ENCODE data around the gene RAB7A.

Gene RAB7A

GRCh38 chr3:128794067-128794768 is 68.2 kb downstream of the RAB7A start:
- peak; percentile 40 for DNase-seq

DNA sequence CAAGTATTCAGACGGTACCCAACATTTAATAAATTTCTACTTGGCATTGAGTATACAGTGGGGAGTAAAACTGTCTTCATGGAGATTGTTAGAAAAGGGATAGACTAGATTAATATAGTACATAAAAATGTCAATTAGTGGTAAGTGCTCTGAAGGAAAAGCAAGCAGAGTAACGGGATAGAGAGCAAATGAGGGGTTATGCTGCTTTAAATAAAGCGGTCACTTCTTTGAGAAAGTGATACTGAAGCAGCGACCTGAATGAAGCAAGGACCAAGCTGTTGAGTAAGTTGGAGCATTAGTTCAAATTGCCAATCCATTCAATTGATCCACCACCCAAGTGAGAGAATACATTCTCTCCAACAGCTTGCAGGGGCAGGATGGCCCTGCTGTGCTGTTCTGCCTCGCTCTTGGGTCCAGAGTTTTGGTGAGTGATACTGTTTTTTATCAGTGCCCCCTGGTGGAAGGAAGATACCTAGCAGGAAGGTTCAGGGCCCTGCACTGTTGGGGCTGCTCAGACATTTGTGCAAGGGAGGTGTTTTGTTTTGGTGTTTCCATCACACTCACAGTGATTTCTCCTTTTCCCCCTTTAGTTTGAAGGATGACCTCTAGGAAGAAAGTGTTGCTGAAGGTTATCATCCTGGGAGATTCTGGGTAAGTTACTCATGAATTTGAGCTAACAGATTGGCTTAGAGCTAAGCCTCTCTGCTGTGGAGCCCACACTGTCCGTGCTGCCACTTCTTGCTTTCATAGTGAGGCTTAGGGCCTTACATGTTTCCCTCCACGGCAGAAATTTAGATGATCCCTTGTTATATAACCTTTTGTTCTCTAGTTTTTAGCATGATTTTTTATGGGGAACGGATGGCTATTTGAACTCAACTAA is 69.0 kb downstream of the RAB7A start:
- DNase-seq: peak; percentile 36

GRCh38 chr3:128799653-128800052 is 73.7 kb downstream of the RAB7A start:
- DNase-seq: no peak

DNA sequence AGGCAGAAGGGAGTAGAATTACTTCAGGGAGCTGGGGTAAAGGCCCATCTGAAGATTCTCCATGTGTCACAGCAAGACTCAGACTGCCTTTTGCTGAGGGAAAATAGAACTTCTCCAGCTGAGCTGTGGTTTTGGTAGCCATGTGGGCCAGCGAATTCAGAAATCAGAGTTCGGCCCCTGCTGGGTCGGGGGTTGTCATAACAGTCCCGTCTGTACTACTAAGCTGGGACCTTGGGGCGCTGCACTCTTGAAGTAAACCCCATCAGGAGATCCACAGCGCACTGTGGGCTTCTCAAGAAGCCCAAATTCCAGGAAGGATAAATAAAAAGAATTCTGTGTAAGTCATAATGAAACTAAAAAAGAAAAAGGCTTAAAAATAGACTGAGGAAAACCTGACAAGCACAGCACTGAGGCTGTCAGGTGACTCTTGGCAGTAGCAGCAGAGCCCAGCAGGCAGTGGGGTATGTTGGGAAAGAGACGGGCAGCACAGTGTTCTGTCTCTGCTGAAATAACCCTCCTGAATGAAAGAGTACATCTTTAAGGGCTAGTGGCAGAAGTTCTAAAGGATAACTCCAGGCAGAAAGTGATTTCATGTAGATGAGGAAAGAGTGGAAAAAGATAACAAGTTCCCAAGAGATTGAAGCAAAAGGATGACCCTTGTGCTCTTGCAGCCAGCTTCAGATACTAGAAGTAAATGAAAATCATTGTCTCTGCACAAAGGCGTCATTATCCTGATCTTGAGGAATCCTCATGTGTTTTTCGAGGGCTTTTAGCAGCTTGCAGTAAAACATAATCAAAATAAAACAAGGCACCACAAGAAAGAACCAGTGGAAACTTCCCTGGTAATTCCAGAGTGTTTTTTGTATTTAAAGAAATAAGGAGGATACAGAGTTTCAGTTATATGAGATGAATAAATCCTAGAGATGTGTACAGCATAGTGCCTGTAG is 74.5 kb downstream of the RAB7A start:
- DNase-seq: peak; percentile 30

- no peak for DNase-seq
Measured at GRCh38 chr3:128801779-128802380, 75.9 kb downstream of the RAB7A start.

DNA sequence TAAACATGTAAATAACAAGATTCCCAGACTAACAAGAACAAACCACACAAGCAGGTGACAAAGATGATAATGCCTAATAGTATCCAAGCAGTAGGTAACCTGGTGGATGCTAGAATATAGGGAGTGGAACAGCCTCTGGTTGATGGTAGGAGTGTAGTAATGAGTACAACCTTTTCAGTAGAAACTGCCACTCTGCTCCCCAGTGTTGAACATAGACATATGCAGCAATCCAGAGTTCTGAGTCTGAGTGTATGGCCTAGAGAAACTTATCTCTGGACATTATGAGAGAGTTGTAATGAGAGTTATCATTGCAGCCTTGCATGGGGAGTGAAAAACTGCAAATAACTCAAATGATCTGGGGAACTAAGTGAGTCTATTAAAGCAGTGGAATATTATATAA is 77.3 kb downstream of the RAB7A start:
- no peak for DNase-seq

DNA sequence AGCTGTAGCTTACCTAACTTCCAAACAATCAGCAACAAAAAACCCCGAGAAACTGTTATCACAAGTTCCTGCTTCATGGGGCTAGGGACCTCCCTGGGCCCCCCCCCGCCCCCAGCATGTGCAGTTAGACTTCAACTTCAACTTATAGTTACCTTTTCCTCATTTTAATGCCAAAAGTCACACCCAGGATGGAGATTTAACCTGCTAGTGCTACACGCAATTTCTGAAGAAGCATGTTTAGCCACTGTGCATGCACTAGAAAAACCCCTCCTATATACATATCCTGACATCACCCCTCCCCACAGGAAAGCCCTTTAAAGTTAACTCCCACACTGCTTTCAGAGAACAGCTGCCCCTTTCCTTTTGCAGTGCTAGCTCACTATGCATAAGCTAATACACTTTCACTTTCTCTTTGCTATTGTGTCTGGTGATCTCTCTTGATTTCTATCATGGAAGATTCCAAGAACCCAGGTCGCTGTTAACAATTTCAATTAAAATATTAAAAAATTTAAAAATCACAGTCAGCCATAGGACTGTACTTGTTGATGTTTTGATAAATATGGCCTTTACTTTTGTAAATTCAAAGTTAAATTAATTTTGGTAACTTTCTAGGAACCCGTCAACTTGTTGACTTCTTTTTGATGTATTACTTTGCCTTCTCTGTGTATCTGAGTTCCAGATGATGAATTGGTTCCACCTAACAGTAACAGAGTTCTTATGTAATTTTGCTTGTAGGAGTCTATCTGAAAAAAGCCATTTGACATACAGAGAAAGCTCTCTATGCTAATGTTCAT is 78.2 kb downstream of the RAB7A start:
- DNase-seq: peak; percentile 59

DNA sequence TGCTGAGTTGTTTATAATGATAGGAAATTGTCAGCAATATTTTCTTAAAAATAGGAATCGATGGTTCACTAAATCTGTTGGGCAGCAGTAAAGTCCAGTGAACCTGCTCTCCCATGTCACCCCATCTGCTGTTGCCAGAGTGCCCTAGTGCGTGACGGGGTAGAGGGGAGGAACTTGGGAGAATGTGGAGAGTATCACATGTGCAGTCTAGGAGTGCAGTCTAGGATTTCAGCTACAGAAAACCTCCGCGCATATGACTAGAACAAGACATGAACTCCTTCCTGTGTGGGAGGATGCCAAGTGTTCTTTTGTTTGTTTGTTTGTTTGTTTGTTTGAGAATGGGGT is 78.8 kb downstream of the RAB7A start:
- no peak for DNase-seq

DNA sequence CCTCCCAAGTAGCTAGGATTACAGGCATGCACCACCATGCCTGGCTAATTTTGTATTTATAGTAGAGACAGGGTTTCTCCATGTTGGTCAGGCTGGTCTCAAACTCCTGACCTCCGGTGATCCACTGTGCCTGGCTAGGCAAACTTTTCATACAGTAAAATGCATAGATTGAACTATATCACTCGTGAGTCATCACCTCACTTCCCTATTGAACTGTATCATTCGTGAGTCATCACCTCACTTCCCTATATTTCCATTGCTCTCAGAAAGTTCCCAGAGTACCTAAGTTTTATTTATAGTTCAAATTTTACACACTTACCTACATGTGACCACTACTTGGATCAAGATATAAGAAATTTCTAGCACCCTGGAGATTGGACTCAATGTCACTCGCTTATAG is 79.8 kb downstream of the RAB7A start:
- DNase-seq: no peak

DNA sequence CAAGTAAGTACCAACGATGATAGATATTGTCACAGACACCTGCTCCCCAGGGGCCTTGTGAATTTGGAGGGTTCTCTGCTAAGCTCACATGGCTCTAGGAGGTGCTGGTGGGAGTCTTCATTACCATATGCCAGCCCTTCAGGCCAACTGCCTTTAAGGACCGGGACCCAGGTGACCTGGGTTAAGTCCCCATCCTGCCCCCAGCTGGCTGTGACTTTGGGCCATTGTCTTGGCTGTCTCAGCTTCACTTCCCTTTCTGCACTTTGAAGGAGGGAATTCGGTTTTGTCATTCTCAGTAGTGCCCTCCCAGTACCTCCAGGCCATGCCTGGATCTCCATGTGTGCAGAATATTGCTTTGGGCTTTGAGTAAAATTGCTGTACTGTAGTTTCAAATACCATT is 80.6 kb downstream of the RAB7A start:
- no peak for DNase-seq

GRCh38 chr3:128807186-128807830 is 81.3 kb downstream of the RAB7A start:
- no peak for DNase-seq

DNA sequence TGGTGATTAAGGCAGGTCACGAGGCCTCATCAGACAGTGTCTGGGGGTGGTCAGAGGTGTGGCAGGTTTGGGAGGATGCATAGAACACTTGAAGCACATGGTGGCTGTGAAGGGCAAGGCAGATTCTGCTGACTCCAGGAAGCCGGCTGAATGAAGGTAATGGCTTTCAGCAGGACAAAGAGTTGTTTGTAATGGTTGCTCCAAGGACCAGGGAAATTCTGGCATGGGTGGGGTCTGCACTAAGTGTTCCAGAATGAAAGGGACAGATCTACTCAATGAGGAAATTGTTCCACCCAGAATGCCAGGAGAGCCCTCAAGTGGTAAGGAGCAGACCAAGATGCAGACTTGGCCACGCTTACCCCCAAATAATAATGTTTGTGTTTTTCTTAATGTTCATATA is 82.7 kb downstream of the RAB7A start:
- no peak for DNase-seq

- DNase-seq: no peak
Measured at GRCh38 chr3:128813097-128813496, 87.1 kb downstream of the RAB7A start.

DNA sequence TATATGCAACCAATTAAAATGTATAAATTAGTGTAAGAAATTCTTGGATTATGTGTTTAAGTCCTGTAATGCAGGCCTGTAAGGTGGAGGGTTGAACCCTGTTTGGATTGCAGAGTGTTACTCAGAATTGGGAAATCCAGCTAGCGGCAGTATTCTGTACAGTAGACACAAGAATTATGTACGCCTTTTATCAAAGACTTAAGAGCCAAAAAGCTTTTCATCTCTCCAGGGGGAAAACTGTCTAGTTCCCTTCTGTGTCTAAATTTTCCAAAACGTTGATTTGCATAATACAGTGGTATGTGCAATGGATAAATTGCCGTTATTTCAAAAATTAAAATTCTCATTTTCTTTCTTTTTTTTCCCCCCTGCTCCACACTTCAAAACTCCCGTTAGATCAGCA is 88.1 kb downstream of the RAB7A start:
- no peak for DNase-seq

DNA sequence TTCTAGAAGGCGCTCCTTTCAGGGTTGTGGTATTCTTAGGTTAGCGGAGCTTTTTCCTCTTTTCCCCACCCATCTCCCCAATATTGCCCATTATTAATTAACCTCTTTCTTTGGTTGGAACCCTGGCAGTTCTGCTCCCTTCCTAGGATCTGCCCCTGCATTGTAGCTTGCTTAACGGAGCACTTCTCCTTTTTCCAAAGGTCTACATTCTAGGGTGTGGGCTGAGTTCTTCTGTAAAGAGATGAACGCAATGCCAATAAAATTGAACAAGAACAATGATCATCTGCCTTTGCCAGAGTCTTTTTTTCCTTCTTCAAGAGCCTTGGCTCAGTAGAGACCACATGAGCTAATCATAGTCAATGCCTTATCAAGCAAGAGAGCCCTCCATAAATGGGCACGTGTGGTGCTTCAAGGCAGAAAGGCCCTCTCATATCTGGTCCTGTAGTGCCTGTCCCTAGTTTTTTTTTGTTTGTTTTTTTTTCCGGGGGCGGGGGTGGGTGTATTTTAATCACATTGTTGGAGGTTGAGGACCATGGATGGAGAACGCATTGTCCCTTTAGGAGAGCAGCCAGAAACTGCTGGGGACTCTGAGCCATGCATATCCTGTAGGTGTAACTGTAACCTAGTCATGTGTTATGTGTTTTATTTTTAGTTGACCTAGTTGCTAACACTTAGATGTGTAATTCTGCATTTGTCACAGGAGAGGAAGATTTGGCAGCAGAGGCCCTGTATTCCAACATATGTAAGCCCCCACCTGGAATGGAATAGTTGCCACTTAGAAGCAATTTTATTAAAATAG is 88.7 kb downstream of the RAB7A start:
- no peak for DNase-seq

DNA sequence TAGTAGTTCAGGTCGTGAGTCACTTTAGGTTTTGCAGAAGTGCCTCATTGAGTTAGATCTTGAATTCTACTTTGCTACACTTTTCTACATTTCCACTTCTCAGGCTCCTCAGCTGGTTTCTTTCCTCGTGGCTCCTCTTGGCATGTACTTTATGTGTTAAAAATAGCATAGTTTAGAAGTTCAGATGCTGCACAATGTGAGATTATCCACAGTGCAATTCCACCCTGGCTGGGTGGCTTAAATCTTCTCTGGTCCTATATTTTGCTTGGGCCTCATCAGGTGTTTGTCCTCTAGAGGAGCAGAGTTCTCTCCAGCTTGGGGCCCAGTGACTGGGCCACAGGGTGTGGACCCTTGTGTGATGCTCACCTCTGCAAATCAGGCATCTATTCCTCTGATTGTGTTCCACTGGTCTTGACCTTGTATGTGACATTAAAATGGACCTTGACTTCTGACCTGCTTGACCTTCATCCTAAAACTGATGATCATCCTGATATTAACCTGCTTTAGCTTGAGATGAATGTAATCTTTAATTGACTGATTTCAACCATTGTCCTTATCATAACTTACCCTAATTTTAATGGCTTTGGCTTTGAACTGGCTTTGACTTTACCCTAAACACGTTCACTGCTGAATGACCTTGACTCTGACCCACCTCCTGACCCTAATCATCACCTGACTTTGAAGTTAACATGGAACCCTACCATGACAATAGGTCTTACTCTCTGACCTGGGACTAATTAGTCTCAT is 89.5 kb downstream of the RAB7A start:
- no peak for DNase-seq

DNA sequence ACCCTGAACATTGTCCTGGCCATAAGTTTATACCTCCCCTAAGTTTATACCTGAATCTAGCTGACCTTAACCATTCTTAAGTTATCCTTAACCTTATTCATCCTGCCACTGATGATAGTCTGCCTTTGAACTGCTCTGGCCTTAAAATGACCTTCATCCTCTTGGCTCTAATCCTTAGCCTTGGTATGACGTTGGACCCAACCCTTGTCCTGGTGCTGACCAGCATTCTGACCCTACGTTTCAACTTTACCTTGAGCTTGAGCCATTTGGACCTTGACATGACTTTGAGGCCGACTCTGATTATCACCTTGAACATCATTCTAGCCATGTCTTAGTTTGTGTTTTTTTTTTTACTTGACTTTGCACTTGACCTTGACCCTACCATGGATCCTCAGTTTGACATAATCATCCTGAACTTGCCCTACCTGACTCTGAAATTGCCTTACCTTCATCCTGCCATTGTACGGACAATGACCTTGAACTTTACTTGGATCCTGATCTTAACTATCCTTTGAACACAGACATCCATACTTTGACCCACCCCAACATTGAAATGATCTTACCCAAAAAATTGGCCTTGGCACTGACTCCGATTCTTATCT is 92.3 kb downstream of the RAB7A start:
- DNase-seq: no peak

- DNase-seq: no peak
Measured at GRCh38 chr3:128820252-128820839, 94.4 kb downstream of the RAB7A start.

DNA sequence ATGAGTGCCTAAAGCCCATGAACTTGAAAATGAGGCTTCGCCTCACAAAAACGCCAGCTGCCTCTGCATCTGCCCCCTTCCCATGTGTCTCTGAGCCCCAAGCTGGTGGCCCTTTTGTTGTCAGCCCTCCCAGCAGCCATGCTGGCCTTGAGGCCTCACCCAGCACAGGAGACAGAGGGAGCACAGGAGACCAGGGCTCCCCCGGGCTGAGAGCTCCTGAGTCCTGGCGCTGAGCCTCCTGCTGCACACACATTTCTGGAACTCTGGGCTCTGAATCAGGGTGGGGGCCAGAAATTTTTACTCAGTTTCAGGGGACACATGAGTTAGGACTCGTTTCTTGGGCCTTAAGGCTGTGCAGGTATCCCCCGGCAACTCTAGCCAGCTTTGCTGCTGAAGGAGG is 97.0 kb downstream of the RAB7A start:
- no peak for DNase-seq
